ENCODE data around the gene FLAD1. TPM values are rescaled to one million over a fixed set of nuclear protein-coding genes. Genes with fewer than 3 reads are reported as not detected.

Gene FLAD1
- total RNA-seq (2022; extraction: Qiagen RNA extraction; ENCODE audit: low read depth), result 32.7 to 48.4 TPM (median 44.8 TPM) in 5 replicates

DNA sequence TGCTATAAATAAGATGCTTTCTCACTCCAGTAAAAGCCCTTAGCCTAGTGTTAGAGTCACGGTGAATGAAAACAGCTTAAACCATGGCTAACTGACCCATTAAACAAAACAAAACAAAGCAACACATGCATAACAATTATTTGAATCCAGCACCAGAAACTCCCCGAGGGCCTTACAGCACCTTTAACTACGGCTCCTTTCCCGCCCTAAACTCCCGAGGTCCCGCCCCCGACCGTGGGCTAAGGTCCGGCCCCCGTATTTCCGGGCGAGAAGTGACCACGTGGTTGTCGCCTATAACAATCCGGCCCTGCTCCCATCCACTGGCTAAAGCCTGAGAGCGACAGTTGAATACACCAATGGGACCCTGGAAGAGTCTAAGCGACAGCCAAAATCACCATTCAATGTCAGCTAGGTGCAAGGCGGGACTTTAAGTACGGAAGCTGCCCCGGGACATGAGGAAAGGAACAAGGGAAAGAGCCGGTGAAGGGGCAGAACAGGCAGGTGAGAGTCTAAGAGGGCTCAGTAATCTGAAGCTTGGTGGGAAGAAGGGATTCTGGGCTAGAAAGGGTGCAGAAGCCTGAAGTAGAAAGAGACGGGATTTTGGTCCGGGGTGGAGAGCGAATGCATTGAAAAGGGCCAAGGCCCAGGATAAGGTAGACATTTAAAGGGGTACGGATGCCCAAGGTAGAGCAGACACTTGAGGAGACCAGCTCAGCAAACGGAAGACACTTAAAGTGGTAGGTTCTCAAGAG, at the start of gene FLAD1:
Gene FLAD1, plus strand, starts transcription at position 448 of the 752 bp plus-strand sequence. CDS start 351 bp downstream, outside the sequence.

GRCh38 chr1:154936555-154937084, 46.5 kb upstream of the FLAD1 start, which contains the start of gene PMVK:
TSS of gene PMVK (minus strand) at chr1:154936719. CDS start at chr1:154936685, 34 bp downstream.

DNA sequence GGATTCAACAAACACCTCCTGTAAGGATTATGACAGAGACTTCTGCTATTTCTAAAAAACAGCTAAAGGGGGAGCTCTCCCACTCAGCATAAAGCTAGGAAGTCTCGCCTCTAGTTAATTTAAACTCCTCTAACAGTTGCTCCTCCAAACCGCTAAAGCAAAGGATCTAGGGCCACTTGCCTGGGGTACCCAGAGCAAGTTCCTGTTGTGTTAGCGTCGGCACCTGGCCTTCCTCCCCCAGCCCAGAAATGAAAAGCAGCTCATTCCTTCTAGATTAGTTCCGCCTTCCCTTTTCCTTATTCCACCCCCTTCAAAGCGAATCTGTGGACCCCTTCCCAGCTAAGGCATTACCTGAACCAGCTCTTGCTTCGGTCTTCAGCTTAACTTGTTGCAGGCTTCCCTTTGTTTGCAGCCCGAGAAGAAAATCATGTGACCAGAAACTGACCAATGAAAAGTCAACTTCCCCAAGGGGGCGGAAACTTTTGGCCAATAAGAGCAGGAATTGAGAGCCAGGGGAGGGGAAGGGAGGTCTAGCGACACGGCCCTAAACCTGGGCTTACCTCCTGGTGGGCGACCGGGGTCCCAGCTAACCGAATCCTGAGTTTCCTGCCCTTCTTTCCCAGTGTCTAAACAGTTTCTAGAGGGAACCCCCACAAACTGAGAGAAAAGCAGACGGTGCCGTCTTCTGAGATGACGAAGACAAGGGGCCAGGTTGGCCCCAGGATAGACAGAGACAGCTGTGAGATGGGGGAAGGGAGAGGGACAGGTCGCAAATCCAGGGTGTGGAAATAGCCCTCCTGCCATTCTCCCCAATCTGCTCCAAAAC, 27.2 kb upstream of the FLAD1 start, which contains the start of gene PBXIP1:
Gene PBXIP1, minus strand, starts transcription at position 382 of the 826 bp plus-strand sequence. CDS start 2,378 bp downstream, outside the sequence.

GRCh38 chr1:154961207-154962155, 21.7 kb upstream of the FLAD1 start, which contains the start of gene PYGO2:
TSS of gene PYGO2 (minus strand) at chr1:154961782. CDS start at chr1:154961576, 206 bp downstream.

DNA sequence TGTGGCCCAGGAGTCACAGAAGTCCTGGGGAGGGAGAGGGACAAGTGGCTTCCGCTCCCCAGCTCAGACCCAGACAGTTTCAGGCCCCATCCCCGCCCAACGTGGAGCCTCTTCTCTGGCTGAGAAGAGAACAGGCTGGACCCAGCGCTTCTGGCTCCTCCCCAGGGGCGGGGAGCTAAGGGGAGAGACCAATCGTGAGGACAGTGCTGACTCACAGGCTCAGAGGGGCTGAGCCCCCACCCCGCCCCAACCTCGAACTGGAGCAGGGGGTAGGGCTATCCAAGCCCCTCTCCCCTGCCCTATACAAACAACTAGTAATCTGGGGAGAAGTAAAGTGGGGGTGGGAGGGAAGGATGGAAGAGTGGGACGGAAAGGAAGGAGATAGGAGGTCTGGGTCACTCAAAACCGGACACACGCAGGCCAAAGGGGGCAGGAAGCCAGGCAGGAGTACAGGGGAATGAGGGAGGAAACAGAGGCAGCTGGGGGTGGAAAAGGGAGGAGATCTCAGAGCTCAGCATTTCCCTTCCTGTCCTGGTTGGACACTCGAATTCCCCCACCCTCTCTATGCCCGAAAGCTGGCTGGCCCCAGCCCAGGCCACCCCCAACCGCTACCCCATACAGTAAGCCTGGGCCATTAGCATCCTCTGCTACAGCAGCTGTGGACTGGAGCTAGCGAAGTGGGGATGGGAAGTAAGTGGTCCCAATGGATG, 12.4 kb upstream of the FLAD1 start, which contains the start of gene SHC1:
Gene SHC1, minus strand, starts transcription at position 117 of the 710 bp plus-strand sequence. CDS start 221 bp downstream, outside the sequence.

DNA sequence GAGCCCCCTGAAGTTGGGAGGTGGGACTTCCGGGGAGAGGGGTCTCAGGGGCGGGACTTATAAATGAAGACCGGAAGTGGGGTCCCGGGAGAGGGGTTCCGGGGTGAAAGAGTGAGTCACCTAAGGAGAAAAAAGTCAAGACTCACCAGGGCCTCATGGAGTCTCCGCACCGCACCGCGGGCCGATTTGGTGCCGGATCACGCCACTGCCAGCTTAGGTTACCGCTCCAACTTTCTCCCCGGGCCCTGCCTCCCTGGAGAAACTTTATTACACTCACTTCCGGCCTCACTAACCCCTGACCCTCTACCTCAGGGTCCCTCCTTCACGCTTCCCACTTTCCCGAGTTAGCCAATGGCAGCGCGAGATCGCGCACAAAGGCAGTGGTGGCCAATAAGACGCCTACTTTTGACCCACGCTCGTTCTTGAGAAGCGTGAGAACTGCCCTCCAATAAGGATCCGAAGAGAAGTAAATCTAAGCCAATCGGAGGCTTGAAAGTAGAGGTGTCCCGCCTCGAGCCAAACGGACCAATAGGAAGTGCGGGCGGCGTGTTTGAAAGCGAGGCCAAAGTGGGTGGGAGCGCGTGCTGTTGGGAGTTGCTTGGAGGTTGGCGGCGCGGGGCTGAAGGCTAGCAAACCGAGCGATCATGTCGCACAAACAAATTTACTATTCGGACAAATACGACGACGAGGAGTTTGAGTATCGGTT, 8.9 kb upstream of the FLAD1 start, which contains the start of gene CKS1B:
Gene CKS1B, plus strand, starts transcription at position 580 of the 706 bp plus-strand sequence. Its CDS starts 65 bp downstream, at position 645.

GRCh38 chr1:154993572-154994268, 10.6 kb downstream of the FLAD1 start, which contains the start of gene LENEP:
TSS of gene LENEP (plus strand) at chr1:154993586. CDS start at chr1:154993608, 22 bp downstream.

DNA sequence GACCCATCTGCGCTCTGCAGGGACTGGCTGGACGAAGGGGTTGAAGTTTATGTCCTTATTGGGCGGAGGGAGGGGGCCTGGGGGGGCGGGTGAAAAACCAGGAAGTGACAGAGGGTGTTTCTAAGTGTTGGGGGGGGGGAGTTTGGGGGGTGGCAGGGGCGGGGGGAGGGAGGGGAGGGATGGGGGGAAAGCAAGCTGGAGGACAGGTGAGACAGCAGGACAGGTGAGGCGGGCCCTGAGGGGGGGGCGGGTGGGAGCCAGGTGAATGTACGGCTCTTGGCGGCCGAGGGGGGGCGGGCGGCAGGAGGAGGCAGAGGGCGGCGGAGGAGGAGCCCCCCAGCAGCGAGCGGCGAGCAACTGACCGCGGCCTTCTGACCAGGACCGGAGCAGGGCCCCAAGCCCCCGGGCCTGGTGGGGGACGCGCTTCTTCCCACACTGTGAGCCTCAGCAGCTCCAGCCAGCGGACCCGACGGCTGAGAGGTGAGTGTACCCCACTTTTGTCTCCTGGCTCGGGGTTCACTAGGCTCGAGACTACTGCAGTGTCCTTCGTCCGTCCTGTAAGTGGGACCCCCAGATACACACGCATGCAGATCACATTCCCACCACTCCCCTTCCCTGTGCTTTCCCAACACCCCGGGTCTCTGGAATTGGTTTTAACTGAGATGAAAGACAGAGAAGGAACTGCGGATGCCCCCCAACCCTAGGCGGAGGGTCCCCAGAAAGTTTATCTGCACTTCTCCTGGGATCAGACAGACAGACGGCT, 19.5 kb downstream of the FLAD1 start, which contains the start of gene ZBTB7B:
Gene ZBTB7B, plus strand, starts transcription at position 339 of the 763 bp plus-strand sequence. CDS start 11,859 bp downstream, outside the sequence.

DNA sequence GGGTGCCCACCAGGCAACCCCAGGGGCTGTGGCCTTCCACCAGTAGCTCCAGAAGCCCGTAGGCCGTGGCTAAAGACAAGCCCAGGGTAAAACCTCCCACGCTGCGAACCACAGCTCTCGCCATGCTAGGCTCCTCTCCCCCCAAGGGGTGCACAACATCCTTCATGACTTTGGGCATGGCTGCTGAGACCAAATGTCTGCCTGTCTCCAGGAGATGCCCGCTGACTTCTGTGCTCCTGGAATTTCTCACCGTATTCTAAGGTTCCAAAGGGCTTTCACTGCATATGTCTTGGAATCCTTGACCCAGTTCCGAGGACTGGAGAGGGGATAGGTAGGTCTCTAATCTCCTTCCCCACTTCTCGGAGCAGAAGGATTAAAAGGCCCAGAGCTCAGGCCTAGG, 50.4 kb downstream of the FLAD1 start, which contains the start of the genes DCST1 and DCST2:
Gene DCST1, plus strand, starts transcription at position 301 of the 400 bp plus-strand sequence. CDS start 213 bp downstream, outside the sequence.
Gene DCST2, minus strand, starts transcription at position 258 of the 400 bp plus-strand sequence. Its CDS starts 80 bp downstream, at position 178.

Other genes starting within 250 kb of the FLAD1 start
- gene KCNN3, start 113.1 kb upstream of the FLAD1 start, total RNA-seq (2022; extraction: Qiagen RNA extraction; ENCODE audit: low read depth), result 0.01 to 0.09 TPM (median 0.07 TPM) in 4 of 5 replicates, not detected in the other
- 35.1 to 45.6 TPM (median 42.4 TPM) in 5 replicates for gene PMVK, start 46.6 kb upstream of the FLAD1 start, total RNA-seq (2022; extraction: Qiagen RNA extraction; ENCODE audit: low read depth)
- gene PBXIP1, start 27.2 kb upstream of the FLAD1 start, total RNA-seq (2022; extraction: Qiagen RNA extraction; ENCODE audit: low read depth), result 9.6 to 16.8 TPM (median 14.3 TPM) in 5 replicates
- gene PYGO2, start 21.6 kb upstream of the FLAD1 start, total RNA-seq (2022; extraction: Qiagen RNA extraction; ENCODE audit: low read depth), result 17.3 to 25.2 TPM (median 22.8 TPM) in 5 replicates
- 127 to 198 TPM (median 190 TPM) in 5 replicates for gene SHC1, start 12.6 kb upstream of the FLAD1 start, total RNA-seq (2022; extraction: Qiagen RNA extraction; ENCODE audit: low read depth)
- 315 to 374 TPM (median 341 TPM) in 5 replicates for gene CKS1B, start 8.7 kb upstream of the FLAD1 start, total RNA-seq (2022; extraction: Qiagen RNA extraction; ENCODE audit: low read depth)
- not detected in 5 replicates for gene LENEP, start 10.2 kb downstream of the FLAD1 start, total RNA-seq (2022; extraction: Qiagen RNA extraction; ENCODE audit: low read depth)
- 23.6 to 45.7 TPM (median 42.3 TPM) in 5 replicates for gene ZBTB7B, start 19.5 kb downstream of the FLAD1 start, total RNA-seq (2022; extraction: Qiagen RNA extraction; ENCODE audit: low read depth)
- 0.47 to 0.72 TPM (median 0.64 TPM) in 4 of 5 replicates, not detected in the other for gene DCST2, start 50.4 kb downstream of the FLAD1 start, total RNA-seq (2022; extraction: Qiagen RNA extraction; ENCODE audit: low read depth)
- not detected in 5 replicates for gene DCST1, start 50.5 kb downstream of the FLAD1 start, total RNA-seq (2022; extraction: Qiagen RNA extraction; ENCODE audit: low read depth)
- gene ADAM15, start 68.0 kb downstream of the FLAD1 start, total RNA-seq (2022; extraction: Qiagen RNA extraction; ENCODE audit: low read depth), result 43.4 to 105 TPM (median 89.4 TPM) in 5 replicates
- 7.5 to 11.6 TPM (median 10.4 TPM) in 5 replicates for gene EFNA4, start 80.4 kb downstream of the FLAD1 start, total RNA-seq (2022; extraction: Qiagen RNA extraction; ENCODE audit: low read depth)
- 5.0 to 6.2 TPM (median 5.8 TPM) in 5 replicates for gene EFNA3, start 95.5 kb downstream of the FLAD1 start, total RNA-seq (2022; extraction: Qiagen RNA extraction; ENCODE audit: low read depth)
- 25.9 to 37.5 TPM (median 31.4 TPM) in 5 replicates for gene EFNA1, start 144.5 kb downstream of the FLAD1 start, total RNA-seq (2022; extraction: Qiagen RNA extraction; ENCODE audit: low read depth)
- gene SLC50A1, start 152.5 kb downstream of the FLAD1 start, total RNA-seq (2022; extraction: Qiagen RNA extraction; ENCODE audit: low read depth), result 30.3 to 36.9 TPM (median 34.9 TPM) in 5 replicates
- 48.3 to 103 TPM (median 102 TPM) in 5 replicates for gene DPM3, start 157.2 kb downstream of the FLAD1 start, total RNA-seq (2022; extraction: Qiagen RNA extraction; ENCODE audit: low read depth)
- gene KRTCAP2, start 190.0 kb downstream of the FLAD1 start, total RNA-seq (2022; extraction: Qiagen RNA extraction; ENCODE audit: low read depth), result 165 to 271 TPM (median 248 TPM) in 5 replicates
- gene TRIM46, start 190.5 kb downstream of the FLAD1 start, total RNA-seq (2022; extraction: Qiagen RNA extraction; ENCODE audit: low read depth), result 1.0 to 3.1 TPM (median 1.8 TPM) in 5 replicates
- 6.7 to 10.8 TPM (median 9.2 TPM) in 5 replicates for gene THBS3, start 224.6 kb downstream of the FLAD1 start, total RNA-seq (2022; extraction: Qiagen RNA extraction; ENCODE audit: low read depth)
- 53.5 to 74.7 TPM (median 69.1 TPM) in 5 replicates for gene MTX1, start 225.4 kb downstream of the FLAD1 start, total RNA-seq (2022; extraction: Qiagen RNA extraction; ENCODE audit: low read depth)